K562 (cell line): ENCODE results near the gene LST1. TPM values are rescaled to one million over a fixed set of nuclear protein-coding genes. Genes with fewer than 3 reads are reported as not detected.

ENCODE experiments used
- DIDO1 ChIP-seq: fragments of 450-650 bp; IDR thresholded peaks from 2 replicates; pipeline ENCODE4 v1.6.1; 2016; ENCODE audit warnings: low read depth, missing biosample characterization, missing genetic modification characterization
- JUN ChIP-seq, 2 experiments: sonication (generic) in 1 of 2; formaldehyde crosslinking in 1 of 2; IDR thresholded peaks; 2 replicates each; pipeline versions ENCODE4 v1.6.1 to v1.8.0; 2012 to 2022; ENCODE audit warnings: borderline replicate concordance in 2 of 2, mild to moderate bottlenecking in 2 of 2, improper control_type of control experiment in 1 of 2, low read depth in 1 of 2, low read length in 1 of 2, missing genetic modification reagents in 1 of 2
- NR2C1 ChIP-seq, 2 experiments: fragments of 450-650 bp; IDR thresholded peaks; 2 replicates each; pipeline ENCODE4 v1.6.1; 2017; ENCODE audit warnings: mild to moderate bottlenecking in 2 of 2, antibody characterized with exemption in 1 of 2, inconsistent platforms in 1 of 2, missing compliant biosample characterization in 1 of 2, missing genetic modification characterization in 1 of 2
- NR2C2 ChIP-seq, 2 experiments: fragments of 200-800 bp in 1 of 2; sonication (Bioruptor generic) in 1 of 2; sonication (generic) in 1 of 2; formaldehyde crosslinking in 1 of 2; IDR thresholded peaks; 2 replicates each; pipeline versions ENCODE4 v1.6.1 to v1.8.0; 2016 to 2022; ENCODE audit warnings: mild to moderate bottlenecking in 1 of 2, missing compliant biosample characterization in 1 of 2, missing genetic modification characterization in 1 of 2, missing genetic modification reagents in 1 of 2
- RAD21 ChIP-seq, 2 experiments: fragments of 250-450 bp in 1 of 2; fragments of 450-650 bp in 1 of 2; sonication (Bioruptor Pico) in 1 of 2; formaldehyde crosslinking in 1 of 2; IDR thresholded peaks in 1 of 2; conservative IDR thresholded peaks in 1 of 2; 2 replicates each; pipeline versions ENCODE4 v1.4.0 to v1.8.0; 2020 to 2022; ENCODE audit warnings: mild to moderate bottlenecking in 2 of 2, moderate library complexity in 1 of 2
- YBX1 ChIP-seq: fragments of 450-650 bp; IDR thresholded peaks from 2 replicates; pipeline ENCODE4 v1.7.1; 2016; ENCODE audit warnings: mild to moderate bottlenecking
- ZBTB1 ChIP-seq: sonication (generic); formaldehyde crosslinking; IDR thresholded peaks from 2 replicates; pipeline ENCODE4 v1.8.1; 2023; ENCODE audit warnings: missing genetic modification reagents, low read depth, mild to moderate bottlenecking, borderline replicate concordance
- polyA plus RNA-seq, 8 experiments: library from polyadenylated mRNA; depleted of rRNA in 4 of 8; stranded (reverse) in 5 of 8; unstranded in 3 of 8; fragments of >200 nt; fragmentation: Nextera tagmentation in 2 of 8; fragmentation: Illumina TruSeq in 1 of 8; extraction: Ambion mirVana in 2 of 8; extraction: Trizol in 1 of 8; gene quantifications; 2 replicates each; pipeline versions ENCODE4 v1.2.1 to v1.2.3, GENCODE V29; 2011 to 2014; ENCODE audit warnings: inconsistent platforms in 1 of 8, missing spikeins in 1 of 8
- total RNA-seq, 7 experiments: library from RNA; depleted of rRNA in 6 of 7; stranded (reverse); fragments of >200 nt in 6 of 7; fragmentation: Illumina TruSeq in 2 of 7; extraction: Trizol in 2 of 7; gene quantifications; 2 replicates each; pipeline versions ENCODE4 v1.2.1 to v1.2.3, GENCODE V29; 2011 to 2021; ENCODE audit warnings: low replicate concordance in 1 of 7
- TF ChIP-seq, protein P1 (sequence below): fragments of 250-450 bp; sonication (Bioruptor Pico); IDR thresholded peaks from 2 replicates; pipeline ENCODE4 v1.5.0; 2021; ENCODE audit warnings: mild to moderate bottlenecking, moderate library complexity
- TF ChIP-seq, protein P2 (sequence below), 3 experiments: IDR thresholded peaks in 2 of 3; conservative IDR thresholded peaks in 1 of 3; 2 replicates each; pipeline ENCODE4 v1.5.1; 2011 to 2012; ENCODE audit warnings: low read length in 3 of 3, mild to moderate bottlenecking in 3 of 3, control low read depth in 2 of 3, improper control_type of control experiment in 1 of 3, inconsistent platforms in 1 of 3, low read depth in 1 of 3, mixed read lengths in 1 of 3, moderate library complexity in 1 of 3; ENCODE audit not compliant: insufficient read depth in 2 of 3
- TF ChIP-seq, protein P3 (sequence below): fragments of 450-650 bp; IDR thresholded peaks from 2 replicates; pipeline ENCODE4 v1.6.1; 2016; ENCODE audit warnings: low read depth

Gene LST1
- total and polyA plus RNA-seq, 9 of the 15 experiments (the other 6 are each of a cell fraction or from before 2014, with no cell fraction given) = 0.82 to 7.8 (median 1.7) TPM

DNA sequence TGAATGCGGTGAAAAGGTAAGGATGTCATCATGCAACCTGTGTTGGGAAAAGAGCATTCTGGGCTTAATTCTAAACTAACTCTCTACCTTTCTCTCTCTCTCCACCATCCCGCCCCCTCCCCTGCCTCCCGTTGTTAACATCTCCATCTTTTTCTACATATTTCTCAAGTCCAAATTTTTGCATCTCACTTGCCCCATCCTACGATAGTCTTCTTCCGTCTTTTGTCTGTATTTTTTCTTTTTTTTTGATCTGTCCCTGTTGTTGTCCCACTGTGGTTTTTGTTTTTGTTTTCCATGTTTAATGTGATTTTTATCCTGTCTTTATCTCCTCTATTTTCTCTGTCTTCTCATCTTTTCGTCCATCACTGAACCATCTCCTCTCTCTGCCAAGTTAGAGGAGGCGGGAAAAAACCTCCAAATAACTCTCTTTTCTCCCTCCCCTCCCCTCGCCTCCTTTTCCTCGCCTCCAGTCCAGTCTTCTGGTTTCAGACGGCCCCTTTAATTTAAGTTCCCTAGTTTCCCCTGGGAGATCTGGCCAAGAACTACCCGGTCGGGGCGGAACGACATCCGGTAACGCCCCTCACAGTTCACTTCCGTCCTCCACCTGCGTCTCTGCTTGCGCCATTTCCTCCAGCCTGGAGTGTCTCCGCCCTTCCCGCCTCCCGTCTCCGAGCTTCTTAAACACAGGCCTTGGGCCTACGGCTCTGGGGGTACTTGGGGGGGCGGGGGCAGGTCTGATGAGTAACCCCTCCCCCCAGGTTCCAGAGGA, 38.9 kb upstream of the LST1 start, which contains the start of gene NFKBIL1 (continued):
- TF ChIP-seq, protein P1, sequence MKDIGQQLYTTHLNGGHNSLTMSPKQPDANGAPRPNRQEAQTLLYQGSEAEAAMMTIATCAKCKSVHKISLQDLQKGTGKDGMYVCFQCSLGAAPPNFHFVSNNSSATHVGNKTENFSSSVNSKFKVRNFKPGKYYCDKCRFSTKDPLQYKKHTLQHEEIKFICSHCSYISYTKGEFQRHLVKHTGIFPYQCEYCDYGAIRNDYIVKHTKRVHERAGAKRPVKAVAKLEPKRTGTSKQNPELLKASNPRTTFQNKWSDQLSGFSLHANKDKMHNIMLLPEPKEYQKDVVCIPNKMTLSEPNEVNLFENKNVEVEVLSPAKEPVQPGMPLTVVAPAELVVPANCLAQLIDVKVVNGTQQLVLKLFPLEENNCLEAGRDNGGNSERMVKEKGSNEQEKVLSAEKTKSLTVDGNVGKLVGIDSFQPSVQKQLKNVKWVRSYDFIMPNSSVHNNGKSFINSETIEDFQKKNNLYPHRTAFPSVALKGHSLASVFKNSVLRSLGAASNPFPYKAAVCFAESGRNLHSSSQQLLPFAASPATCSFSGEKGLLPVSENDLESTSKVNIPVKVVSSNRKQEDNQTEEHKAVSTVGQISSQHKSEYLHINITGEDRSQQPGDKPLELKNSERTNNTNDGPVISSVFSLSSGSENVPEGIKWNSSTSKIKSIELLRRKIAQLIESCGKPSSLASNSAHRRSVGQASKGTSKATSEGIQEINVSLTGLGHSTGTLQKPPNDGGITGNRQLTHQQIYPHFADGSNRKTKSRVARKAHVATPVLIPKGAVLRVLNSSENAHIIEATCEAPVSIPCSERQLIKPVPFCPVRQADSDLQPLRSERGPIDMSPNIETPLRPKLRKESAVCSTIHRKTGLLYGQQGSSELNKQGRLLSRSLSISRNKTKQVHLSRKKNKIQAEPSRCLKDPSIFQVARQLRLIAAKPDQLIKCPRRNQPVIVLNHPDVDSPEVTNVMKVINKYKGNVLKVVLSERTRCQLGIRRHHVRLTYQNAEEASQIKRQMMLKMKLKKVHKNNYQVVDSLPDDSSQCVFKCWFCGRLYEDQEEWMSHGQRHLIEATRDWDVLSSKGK (CRISPR knock-in tag) = 0 out of 2 replicates have a peak, but pooled peaks have one; percentile 71
- TF ChIP-seq ZBTB1 (CRISPR knock-in tag) (0 out of 2 replicates have a peak, but pooled peaks have one; percentile 28), NR2C1 (IDR thresholded peaks at IDR 0.05) (peak; percentile 94), NR2C1 (tag; IDR thresholded peaks at IDR 0.05) (peak; percentile 97), NR2C2 (CRISPR knock-in tag; IDR thresholded peaks at IDR 0.05) (peak; percentile 83), NR2C2 (tag; IDR thresholded peaks at IDR 0.05) (peak; percentile 97), DIDO1 (tag) (peak; percentile 92), JUN (IDR thresholded peaks at IDR 0.05; ENCODE audit: borderline replicate concordance, low read depth, low read length) (peak; percentile 76; the same call in 1 of the 2 replicates), JUN (CRISPR knock-in tag; IDR thresholded peaks at IDR 0.05; ENCODE audit: borderline replicate concordance) (no peak), YBX1 (peak; percentile 93; the same call in 1 of the 2 replicates), RAD21 (CRISPR knock-in tag; conservative IDR thresholded peaks at IDR 0.05 in 1 of 2, IDR thresholded peaks at IDR 0.05 in 1 of 2) (peak in 1 of 2 experiments; percentile 14; a peak in 1 of 4 replicates)
- TF ChIP-seq, protein P2, sequence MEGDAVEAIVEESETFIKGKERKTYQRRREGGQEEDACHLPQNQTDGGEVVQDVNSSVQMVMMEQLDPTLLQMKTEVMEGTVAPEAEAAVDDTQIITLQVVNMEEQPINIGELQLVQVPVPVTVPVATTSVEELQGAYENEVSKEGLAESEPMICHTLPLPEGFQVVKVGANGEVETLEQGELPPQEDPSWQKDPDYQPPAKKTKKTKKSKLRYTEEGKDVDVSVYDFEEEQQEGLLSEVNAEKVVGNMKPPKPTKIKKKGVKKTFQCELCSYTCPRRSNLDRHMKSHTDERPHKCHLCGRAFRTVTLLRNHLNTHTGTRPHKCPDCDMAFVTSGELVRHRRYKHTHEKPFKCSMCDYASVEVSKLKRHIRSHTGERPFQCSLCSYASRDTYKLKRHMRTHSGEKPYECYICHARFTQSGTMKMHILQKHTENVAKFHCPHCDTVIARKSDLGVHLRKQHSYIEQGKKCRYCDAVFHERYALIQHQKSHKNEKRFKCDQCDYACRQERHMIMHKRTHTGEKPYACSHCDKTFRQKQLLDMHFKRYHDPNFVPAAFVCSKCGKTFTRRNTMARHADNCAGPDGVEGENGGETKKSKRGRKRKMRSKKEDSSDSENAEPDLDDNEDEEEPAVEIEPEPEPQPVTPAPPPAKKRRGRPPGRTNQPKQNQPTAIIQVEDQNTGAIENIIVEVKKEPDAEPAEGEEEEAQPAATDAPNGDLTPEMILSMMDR (IDR thresholded peaks at IDR 0.05 in 2 of 3, conservative IDR thresholded peaks at IDR 0.05 in 1 of 3; ENCODE audit: insufficient read depth in 2 of 3, low read depth in 1 of 3, low read length in 3 of 3) = no peak; a peak in 1 of 6 replicates
- TF ChIP-seq, protein P3, sequence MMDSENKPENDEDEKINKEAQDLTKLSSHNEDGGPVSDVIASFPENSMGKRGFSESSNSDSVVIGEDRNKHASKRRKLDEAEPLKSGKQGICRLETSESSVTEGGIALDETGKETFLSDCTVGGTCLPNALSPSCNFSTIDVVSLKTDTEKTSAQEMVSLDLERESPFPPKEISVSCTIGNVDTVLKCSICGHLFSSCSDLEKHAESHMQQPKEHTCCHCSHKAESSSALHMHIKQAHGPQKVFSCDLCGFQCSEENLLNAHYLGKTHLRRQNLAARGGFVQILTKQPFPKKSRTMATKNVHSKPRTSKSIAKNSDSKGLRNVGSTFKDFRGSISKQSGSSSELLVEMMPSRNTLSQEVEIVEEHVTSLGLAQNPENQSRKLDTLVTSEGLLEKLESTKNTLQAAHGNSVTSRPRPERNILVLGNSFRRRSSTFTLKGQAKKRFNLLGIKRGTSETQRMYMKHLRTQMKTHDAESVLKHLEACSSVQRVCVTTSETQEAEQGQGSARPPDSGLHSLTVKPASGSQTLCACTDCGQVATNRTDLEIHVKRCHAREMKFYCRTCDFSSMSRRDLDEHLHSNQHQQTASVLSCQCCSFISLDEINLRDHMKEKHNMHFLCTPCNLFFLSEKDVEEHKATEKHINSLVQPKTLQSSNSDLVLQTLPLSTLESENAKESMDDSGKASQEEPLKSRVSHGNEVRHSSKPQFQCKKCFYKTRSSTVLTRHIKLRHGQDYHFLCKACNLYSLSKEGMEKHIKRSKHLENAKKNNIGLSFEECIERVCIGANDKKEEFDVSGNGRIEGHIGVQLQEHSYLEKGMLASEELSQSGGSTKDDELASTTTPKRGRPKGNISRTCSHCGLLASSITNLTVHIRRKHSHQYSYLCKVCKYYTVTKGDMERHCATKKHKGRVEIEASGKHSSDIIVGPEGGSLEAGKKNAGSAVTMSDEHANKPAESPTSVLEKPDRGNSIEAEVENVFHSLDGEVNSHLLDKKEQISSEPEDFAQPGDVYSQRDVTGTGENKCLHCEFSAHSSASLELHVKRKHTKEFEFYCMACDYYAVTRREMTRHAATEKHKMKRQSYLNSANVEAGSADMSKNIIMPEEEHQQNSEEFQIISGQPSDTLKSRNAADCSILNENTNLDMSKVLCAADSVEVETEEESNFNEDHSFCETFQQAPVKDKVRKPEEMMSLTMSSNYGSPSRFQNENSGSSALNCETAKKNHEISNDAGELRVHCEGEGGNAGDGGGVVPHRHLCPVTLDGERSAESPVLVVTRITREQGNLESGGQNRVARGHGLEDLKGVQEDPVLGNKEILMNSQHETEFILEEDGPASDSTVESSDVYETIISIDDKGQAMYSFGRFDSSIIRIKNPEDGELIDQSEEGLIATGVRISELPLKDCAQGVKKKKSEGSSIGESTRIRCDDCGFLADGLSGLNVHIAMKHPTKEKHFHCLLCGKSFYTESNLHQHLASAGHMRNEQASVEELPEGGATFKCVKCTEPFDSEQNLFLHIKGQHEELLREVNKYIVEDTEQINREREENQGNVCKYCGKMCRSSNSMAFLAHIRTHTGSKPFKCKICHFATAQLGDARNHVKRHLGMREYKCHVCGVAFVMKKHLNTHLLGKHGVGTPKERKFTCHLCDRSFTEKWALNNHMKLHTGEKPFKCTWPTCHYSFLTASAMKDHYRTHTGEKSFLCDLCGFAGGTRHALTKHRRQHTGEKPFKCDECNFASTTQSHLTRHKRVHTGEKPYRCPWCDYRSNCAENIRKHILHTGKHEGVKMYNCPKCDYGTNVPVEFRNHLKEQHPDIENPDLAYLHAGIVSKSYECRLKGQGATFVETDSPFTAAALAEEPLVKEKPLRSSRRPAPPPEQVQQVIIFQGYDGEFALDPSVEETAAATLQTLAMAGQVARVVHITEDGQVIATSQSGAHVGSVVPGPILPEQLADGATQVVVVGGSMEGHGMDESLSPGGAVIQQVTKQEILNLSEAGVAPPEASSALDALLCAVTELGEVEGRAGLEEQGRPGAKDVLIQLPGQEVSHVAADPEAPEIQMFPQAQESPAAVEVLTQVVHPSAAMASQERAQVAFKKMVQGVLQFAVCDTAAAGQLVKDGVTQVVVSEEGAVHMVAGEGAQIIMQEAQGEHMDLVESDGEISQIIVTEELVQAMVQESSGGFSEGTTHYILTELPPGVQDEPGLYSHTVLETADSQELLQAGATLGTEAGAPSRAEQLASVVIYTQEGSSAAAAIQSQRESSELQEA = peak; percentile 58; the same call in 1 of the 2 replicates
